Measurements from ENCODE around the gene HOXA2. TPM values are rescaled to one million over a fixed set of nuclear protein-coding genes. Genes with fewer than 3 reads are reported as not detected.

Gene HOXA2
- total RNA-seq, 3 donors from 2014 or later = 3.2 to 4.3 (median 3.3) TPM

Other genes with a start within 250 kb of the HOXA2 start
- gene SKAP2, start 238.1 kb downstream of the HOXA2 start, total RNA-seq = 10 to 100 TPM; 36.5 to 51.7 (median 40.3) TPM
- gene HOXA1, start 6.7 kb downstream of the HOXA2 start, total RNA-seq = 1 to 10 TPM; 1.5 to 2.7 (median 2.1) TPM
- gene HOXA4, start 28.1 kb upstream of the HOXA2 start, total RNA-seq = 1 to 10 TPM; 5.9 to 9.5 (median 8.3) TPM
- 10 to 100 TPM; 16.1 to 26.6 (median 23.8) TPM for gene HOXA5, start 41.0 kb upstream of the HOXA2 start, total RNA-seq
- 10 to 100 TPM; 20.2 to 39.5 (median 20.5) TPM for gene HOXA6, start 45.1 kb upstream of the HOXA2 start, total RNA-seq
- 10 to 100 TPM; 19.9 to 38.1 (median 20.5) TPM for gene HOXA3, start 49.9 kb upstream of the HOXA2 start, total RNA-seq
- 10 to 100 TPM; 17.1 to 29.8 (median 27.9) TPM for gene HOXA7, start 54.0 kb upstream of the HOXA2 start, total RNA-seq
- 10 to 100 TPM; 22.0 to 27.9 (median 25.0) TPM for gene HOXA9, start 62.9 kb upstream of the HOXA2 start, total RNA-seq
- 10 to 100 TPM; 25.0 to 56.9 (median 25.8) TPM for gene HOXA10, start 71.6 kb upstream of the HOXA2 start, total RNA-seq
- 10 to 100 TPM in 1 of 3 donors, 1 to 10 TPM in 2; 3.2 to 27.2 (median 5.4) TPM for gene HOXA11, start 82.5 kb upstream of the HOXA2 start, total RNA-seq
- 10 to 100 TPM; 28.0 to 54.3 (median 42.2) TPM for gene HOXA13, start 97.4 kb upstream of the HOXA2 start, total RNA-seq
- 1 to 10 TPM in 1 of 3 donors, under 1 TPM in 1, not detected in 1; 0.43 to 2.7 TPM for gene EVX1, start 140.1 kb upstream of the HOXA2 start, total RNA-seq